Left lung (tissue), 10 donors: ENCODE measurements around the gene TMEM31. TPM values are rescaled to one million over a fixed set of nuclear protein-coding genes. Genes with fewer than 3 reads are reported as not detected.
A peak's percentile ranks its signal among the peaks of the same experiment; 100 is the strongest.

Source experiments
- ATAC-seq: fragments of 200-7000 bp; cut with Tn5 transposase; one replicate; pipeline ENCODE4 v1.9.1; 2020; ENCODE audit warnings: moderate library complexity
- DNase-seq, 4 donors: peaks; one replicate each; pipeline ENCODE4 v3.0.0-alpha.2; 2013 to 2020
- H3K27ac ChIP-seq, 2 donors: fragments of 200-600 bp; sonication (generic) in 1 of 2; one replicate each; pipeline versions ENCODE4 v1.5.0 to v1.8.0; 2020 to 2021
- H3K27me3 ChIP-seq, 2 donors: fragments of 200-600 bp; sonication (generic) in 1 of 2; one replicate each; pipeline versions ENCODE4 v1.5.0 to v1.8.0; 2020 to 2021
- H3K36me3 ChIP-seq, 2 donors: fragments of 200-600 bp; sonication (generic) in 1 of 2; one replicate each; pipeline versions ENCODE4 v1.5.0 to v1.8.0; 2020 to 2021
- H3K4me1 ChIP-seq, 2 donors: fragments of 200-600 bp; one replicate each; pipeline ENCODE4 v1.8.0; 2021
- H3K4me3 ChIP-seq, 2 donors: fragments of 200-600 bp; sonication (generic) in 1 of 2; one replicate each; pipeline versions ENCODE4 v1.5.0 to v1.8.0; 2020 to 2021; ENCODE audit warnings: mild to moderate bottlenecking in 1 of 2
- H3K9me3 ChIP-seq, 2 donors: fragments of 200-600 bp; sonication (generic) in 1 of 2; one replicate each; pipeline versions ENCODE4 v1.5.0 to v1.8.0; 2020 to 2021
- CTCF ChIP-seq, 2 donors: fragments of 200-600 bp; sonication (generic) in 1 of 2; IDR thresholded peaks; one replicate each; pipeline versions ENCODE4 v1.5.0 to v1.8.0; 2021; ENCODE audit warnings: antibody characterized with exemption in 2 of 2
- intact Hi-C, 2 donors: fragments of 100-400 bp; cut with DNase I; formaldehyde crosslinking; loops; one replicate each; pipeline versions ENCODE4 v1.11.2 to v1.14.2; 2022
- polyA plus RNA-seq, 6 donors: library from polyadenylated mRNA; unstranded; fragments of 120-200 nt; gene quantifications; one replicate each; pipeline ENCODE4 v1.2.1, GENCODE V29; 2013; ENCODE audit not compliant: insufficient read length in 6 of 6
- total RNA-seq, 2 donors: library from RNA; stranded (reverse); fragmentation: NEBNext Ultra II Directional; extraction: Animal tissue kit (Norgen Biotek cat#: 25700); gene quantifications; one replicate each; pipeline ENCODE4 v1.2.1, GENCODE V29; 2021
- donor health status: DM: no; HTN: yes; CAD: no.
- donor health status: DM: no; HTN: no; CAD: no.

The TMEM31 gene
- total and polyA plus RNA-seq, 8 donors, result 0.80 to 1.8 (median 1.5) TPM; not detected in 2

GRCh38 chrX:103730147-103730795 is 19.6 kb downstream of the TMEM31 start:
- H3K27me3 ChIP-seq, result peaks cover 0 to 11% of the 10 kb centered on the region in 2 donors
- no peak overlapping the region for H3K27ac ChIP-seq
- TF ChIP-seq CTCF (IDR thresholded peaks at IDR 0.05), result no peak

GRCh38 chrX:103730796-103731493 is 20.2 kb downstream of the TMEM31 start:
- no peak overlapping the region for H3K4me3 ChIP-seq
- intact Hi-C loops, result no loop called here
- no peaks in the 10 kb centered on the region for H3K36me3 ChIP-seq
- DNase-seq (peak in 1 of 4 donors; percentile 26), ATAC-seq (no peak)
- no peaks in the 10 kb centered on the region for H3K4me1 ChIP-seq
- peaks cover 0 to 11% of the 10 kb centered on the region in 2 donors for H3K27me3 ChIP-seq
- no peaks in the 10 kb centered on the region for H3K9me3 ChIP-seq
- TF ChIP-seq CTCF (IDR thresholded peaks at IDR 0.05), result no peak
- H3K27ac ChIP-seq, result no peak overlapping the region

More at GRCh38 chrX:103730147-103730795, 19.6 kb downstream of the TMEM31 start:
- no peak for ATAC-seq
- Histone ChIP-seq H3K4me3 (no peak overlapping the region), H3K4me1 (no peaks in the 10 kb centered on the region), H3K9me3 (no peaks in the 10 kb centered on the region), H3K36me3 (no peaks in the 10 kb centered on the region)
- DNase-seq, result no peak
- intact Hi-C loops, result no loop called here

- TF ChIP-seq CTCF (IDR thresholded peaks at IDR 0.05), result no peak
- no peak for DNase-seq
- no peaks in the 10 kb centered on the region for H3K4me1 ChIP-seq
- ATAC-seq, result no peak
- H3K4me3 ChIP-seq, result no peak overlapping the region
- intact Hi-C loops, result no loop called here
- H3K27me3 ChIP-seq, result peaks cover 0 to 10% of the 10 kb centered on the region in 2 donors
- H3K9me3 ChIP-seq, result no peaks in the 10 kb centered on the region
- no peaks in the 10 kb centered on the region for H3K36me3 ChIP-seq
- H3K27ac ChIP-seq, result no peak overlapping the region
Measured at GRCh38 chrX:103733017-103733416, 22.3 kb downstream of the TMEM31 start.

GRCh38 chrX:103734125-103734760 is 23.5 kb downstream of the TMEM31 start:
- Histone ChIP-seq H3K4me1 (no peaks in the 10 kb centered on the region), H3K36me3 (no peaks in the 10 kb centered on the region), H3K4me3 (no peak overlapping the region), H3K9me3 (no peaks in the 10 kb centered on the region), H3K27ac (no peak overlapping the region), H3K27me3 (peaks cover 0 to 6% of the 10 kb centered on the region in 2 donors)
- DNase-seq (no peak), ATAC-seq (no peak)
- intact Hi-C loops, result no loop called here
- TF ChIP-seq CTCF (IDR thresholded peaks at IDR 0.05), result no peak

- Histone ChIP-seq H3K27me3 (no peaks in the 10 kb centered on the region), H3K9me3 (no peaks in the 10 kb centered on the region), H3K4me1 (no peaks in the 10 kb centered on the region), H3K4me3 (no peak overlapping the region), H3K36me3 (no peaks in the 10 kb centered on the region), H3K27ac (no peak overlapping the region)
- intact Hi-C loops, result no loop called here
- TF ChIP-seq CTCF (IDR thresholded peaks at IDR 0.05), result no peak
- DNase-seq, result no peak
- ATAC-seq, result no peak
Measured at GRCh38 chrX:103737696-103738095, 27.0 kb downstream of the TMEM31 start.
